GM21529 (cell line): ENCODE data around the gene MRC2.
A peak's percentile ranks its signal among the peaks of the same experiment; 100 is the strongest.

Source experiments
- ATAC-seq: cut with Tn5 transposase; IDR thresholded peaks from one replicate; pipeline ENCODE4 v1.9.1; 2021; ENCODE audit not compliant: unreplicated experiment

MRC2 gene

DNA sequence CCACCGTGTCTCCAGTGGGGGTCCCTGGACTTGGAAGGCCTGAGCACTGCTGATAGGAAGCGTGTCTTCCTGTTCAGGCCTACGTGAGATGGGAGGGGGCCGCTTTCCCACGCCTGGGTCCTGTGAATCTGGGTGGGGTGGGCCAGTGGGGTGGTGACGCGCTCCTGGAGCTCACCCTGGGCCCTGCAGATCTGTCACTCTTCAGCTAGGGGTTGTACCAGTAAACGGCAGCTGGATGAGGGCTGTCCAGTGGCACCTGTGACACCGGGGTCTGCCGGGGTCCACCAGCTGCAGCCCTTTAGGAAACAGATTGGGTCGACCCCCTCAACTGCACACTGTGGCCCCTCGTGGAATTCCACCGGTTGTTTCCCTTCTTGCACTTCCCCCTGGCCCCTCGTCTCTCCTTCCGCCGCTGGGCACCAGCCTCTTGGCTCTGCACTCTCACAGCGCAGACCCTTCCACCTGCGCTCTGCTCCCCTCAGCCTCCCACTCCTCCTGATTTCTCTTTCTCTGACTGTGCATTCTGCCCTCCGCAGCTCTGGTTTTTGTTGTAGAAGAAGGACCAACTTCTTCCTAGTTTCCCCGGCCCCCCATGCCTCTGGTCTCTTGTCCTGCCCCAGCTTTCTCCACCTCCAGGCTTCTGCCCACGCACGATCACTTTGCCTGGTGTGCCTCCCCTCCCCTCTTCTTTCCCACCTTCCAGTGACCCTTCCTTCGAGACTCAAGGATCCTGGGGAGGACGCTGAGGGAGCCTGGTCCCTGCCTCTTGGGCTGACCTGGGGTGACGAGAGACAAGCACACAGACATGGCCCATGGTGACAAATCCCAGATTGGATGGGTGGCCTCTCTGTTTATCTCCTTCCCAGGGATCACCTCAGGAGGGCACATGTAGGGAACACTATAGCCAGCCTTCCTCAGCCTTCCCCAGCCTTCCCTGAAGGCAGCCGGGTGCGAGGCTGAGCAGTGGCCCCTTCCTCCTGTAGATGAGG, 4.8 kb downstream of the MRC2 start:
- no peak for ATAC-seq

DNA sequence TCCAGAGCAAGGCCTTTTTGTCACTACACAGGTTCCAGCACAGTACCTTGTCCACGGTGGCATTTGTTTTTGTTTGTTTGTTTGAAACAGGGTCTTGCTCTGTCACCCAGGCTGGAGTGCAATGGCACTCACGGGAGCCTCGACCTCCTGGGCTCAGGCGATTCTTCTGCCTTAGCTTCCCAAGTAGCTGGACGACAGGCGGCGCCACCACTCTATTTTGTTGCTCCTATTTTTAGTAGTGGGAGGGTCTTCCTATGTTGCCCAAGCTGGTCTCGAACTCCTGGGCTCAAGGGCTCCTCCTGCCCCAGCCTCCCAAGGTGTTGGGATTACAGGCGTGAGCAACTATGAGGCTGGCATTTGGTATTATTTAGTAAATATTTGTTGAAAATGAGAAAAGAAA, 10.3 kb downstream of the MRC2 start:
- no peak for ATAC-seq

DNA sequence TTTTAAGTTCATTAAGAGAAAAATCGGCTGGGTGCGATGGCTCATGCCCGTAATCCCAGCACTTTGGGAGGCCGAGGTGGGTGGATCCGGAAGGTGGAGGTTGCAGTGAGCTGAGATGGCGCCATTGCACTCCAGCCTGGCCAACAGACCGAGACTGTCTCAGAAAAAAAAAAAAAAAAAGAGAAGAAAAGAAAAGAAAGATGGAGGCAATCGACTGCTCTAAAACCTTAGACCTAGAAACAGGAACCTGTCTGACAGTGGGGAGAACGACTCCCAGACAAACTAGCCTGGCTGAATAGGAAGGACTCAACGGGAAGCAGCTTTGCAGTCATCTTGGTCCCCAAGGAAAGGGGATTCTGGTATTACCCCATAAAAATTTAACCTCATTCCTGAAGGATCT, 13.7 kb downstream of the MRC2 start:
- no peak for ATAC-seq

DNA sequence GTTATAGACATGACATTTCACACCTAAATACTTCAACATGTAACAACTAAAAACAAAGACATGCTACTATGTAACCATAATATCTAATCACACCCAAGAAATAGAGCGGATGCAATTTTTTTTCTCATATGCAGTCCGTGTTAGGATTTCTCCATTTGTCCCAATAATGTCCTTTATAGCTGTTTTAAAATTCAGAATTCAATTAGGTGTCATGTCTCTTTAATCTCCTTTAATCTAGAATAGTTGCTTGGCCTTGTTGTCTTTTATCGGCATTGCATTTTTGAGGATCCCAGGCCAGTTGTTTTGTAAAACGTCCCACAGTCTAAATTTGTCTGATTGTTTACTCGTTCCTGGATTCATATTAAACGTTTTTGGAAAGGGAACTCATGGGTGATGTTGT, 14.5 kb downstream of the MRC2 start:
- no peak for ATAC-seq

DNA sequence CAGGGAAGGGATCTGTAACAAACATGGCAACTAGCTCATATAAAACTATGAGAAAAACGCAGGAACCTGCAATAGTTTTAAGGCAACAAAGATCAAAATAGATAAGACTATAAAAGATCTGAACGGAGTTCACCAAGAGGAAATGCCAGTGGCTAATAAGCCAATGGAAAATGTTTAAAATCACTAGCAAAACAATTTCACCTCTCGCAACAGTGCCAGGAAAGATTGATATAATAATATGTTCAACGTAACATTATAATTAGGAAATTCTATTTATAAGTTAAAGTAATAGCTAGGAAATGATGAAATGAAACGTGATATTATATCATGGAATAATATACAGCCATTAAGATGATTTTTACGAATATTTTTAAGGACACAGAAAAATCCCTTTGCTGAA, 16.0 kb downstream of the MRC2 start:
- no peak for ATAC-seq

DNA sequence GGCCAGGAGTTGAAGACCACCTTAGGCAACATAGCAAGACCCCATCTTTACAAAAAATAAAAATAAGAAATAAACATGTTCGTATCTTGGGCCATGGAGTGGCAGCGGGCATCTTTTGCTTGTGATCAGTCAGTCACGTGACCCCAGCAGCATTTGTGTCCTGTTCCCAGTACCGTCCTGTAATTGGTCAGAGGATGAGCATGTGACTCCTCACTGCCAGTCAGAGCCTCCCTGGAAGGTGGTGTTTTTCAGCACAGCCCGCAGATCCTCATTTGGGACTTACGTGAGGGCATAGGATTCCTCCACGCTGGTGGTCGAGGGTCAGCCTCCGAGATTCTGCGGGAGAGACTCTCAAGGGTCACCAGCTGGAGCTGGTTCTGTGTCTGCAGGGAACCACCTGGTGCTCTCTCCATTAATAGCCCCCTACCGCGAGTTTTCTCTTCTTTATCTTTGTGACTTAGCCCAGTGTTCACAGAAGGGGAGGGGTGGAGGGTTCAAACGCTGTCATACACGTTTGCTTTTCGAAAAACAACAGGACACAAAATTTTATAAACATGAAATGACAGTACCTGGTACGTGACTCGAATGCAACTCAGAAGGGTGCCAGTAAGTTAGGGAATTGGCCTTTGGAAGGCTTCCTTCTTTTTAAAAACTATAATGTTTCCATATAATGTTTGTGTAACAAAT, 17.2 kb downstream of the MRC2 start:
- ATAC-seq: no peak

DNA sequence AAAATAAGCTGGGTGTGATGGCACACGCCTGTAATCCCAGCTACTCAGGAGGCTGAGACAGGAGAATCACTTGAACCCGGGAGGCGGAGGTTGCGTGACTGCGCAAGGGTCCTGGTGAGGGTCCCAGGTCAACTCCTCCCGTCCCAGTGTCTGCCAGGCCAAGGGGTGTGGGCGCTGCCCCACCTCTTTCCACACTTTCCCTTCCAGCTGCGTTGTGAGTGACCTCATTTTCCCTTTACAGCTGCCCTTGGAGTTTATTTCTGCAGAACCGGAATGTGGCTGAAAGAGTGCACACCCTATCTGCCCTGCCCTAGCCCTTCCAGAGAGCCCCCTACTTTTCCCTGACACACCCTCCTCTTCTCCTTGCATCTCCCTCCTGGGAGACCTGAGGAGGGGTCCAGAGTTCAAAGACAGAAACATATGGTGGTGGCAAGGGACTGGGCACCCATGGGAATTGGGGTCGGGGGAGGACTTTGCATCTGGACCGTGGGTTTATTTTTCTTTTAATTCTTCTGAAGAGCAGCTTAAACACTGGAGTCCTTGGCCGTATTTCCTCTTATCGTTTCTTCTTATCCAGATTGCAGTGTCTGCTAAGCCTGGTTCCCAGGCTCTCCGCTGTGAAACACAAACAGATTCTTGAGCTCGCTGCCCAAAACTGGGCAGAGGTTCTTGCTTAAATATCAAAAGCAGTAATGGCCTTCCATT, 20.9 kb downstream of the MRC2 start:
- ATAC-seq: no peak

DNA sequence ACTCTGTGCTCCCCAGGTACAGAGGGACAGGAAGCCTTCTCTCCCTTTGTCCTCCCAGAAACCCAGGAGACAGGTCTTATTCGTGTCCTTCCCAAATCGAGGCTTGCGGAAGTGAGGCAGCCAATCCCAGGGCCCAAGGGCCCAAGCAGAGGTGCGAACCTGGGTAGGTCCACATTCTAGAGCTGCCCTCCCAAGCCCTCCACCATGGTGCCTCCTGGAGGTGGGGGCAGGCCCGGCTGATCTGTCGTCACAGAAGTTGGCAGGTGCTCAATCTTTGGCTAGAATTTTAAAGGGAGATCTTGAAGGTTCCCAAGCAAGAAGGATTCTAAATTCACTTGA, 21.5 kb downstream of the MRC2 start:
- no peak for ATAC-seq

DNA sequence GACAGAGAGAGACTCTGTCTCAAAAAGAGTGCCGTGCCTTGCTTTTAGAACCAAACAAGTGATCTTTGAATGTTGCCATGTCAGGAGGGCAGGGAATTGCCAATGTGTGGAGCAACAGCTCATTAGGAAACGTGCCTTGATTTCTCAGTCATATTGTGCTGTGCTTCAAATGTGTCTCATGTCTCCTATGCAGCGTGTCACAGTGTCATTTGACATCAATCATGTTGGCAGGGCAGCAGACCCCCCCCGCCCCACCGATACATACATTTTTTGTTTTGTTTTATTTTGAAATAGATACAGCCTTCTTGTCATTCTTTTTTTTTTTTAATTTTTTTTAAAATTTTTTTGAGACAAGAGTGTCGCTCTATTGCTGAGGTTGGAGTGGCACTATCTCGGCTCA, 22.1 kb downstream of the MRC2 start:
- ATAC-seq: no peak

DNA sequence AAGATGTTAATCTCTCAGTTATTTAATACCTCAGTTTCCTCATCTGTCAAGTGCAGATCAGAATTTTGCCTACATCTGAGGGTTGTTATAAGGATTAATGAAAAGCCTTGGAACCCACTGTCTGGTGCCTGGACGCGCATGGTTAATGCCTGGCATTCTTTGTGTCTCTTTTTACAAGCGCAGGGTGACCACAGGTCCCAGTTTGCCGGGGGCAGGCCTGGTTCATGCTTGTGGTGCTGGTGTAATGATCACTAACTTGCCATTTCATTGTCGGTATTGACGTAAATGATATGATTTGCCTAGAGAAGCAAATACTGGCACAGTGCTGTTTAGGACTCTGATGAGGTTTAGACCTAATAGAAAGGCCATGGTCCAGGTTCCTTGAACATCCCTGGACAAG, 23.1 kb downstream of the MRC2 start:
- ATAC-seq: no peak

DNA sequence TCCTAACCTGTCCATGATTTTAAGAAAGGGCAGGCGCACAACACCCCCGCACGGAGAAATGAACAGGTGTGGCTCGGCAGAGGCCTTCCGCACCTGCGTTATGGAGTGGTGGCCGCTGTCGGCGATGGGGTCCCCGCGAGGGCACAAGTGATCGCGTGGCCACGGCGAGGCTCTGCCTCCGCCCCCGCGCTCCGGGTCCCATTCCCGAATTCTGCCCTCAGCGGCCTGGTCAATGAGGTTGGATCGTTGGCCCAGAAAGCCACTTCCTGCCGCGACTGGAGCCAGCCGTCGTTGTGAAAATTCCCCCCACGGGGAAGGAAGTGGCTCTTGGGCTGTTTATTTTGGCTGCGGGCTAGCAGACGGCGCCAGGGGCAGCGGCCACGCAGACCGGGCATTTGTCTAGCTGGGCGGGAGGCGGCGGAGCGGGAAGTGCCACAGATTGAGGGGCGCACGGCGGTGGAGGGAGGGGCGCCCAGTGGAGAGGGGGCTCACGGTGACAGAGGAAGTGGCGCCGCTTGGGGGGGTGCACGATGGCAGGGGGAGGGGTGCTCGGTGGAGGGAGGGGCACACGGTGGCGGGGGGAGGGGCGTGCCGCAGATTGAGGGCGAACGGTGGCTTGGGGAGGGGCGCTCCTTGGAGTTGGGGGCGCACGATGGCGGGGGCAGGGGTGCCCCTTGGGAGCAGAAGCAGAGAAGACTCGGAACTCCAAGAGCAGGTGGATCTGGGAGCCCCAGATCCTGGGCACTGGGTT, 25.0 kb downstream of the MRC2 start:
- ATAC-seq: no peak

DNA sequence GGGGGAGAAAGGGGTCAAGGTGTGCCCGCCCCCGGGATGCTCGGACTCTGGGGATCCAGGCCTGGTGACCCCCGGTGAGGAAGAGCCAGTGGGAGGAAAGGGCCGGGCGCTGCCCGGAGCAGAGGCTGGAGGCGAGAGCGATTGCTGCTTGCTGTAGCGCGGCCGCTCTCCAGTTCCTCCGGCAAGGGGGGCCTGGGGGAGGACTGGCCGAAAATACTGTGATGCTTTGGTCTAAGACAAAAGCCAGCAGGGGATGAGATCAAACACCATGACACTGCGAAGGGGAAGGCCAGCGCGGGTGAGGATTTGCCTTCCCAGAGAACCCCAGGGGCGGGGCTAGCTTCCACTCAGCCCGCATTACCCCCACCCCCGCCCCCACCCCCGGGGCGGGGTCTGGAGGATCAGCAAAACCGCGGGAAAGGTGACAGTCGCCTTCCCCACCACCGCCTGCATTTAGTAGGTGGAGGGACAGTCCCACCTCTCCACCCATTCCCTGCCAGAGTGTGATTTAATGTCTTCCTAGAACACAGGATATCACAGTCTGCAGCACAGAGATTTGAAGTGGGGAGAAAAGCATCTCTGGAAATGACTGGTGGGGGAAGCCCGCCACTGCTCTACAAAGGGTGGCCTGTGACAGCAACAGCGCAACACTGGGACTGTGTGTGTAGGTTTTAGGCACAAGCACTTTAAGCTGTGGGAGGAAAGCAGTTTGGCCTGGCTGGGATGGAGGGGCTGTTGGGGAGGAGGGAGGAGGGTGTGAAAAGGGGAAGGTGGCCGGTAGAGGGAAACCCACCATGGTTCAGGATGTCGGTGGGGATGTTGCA, 25.7 kb downstream of the MRC2 start:
- peak; percentile 91 for ATAC-seq

DNA sequence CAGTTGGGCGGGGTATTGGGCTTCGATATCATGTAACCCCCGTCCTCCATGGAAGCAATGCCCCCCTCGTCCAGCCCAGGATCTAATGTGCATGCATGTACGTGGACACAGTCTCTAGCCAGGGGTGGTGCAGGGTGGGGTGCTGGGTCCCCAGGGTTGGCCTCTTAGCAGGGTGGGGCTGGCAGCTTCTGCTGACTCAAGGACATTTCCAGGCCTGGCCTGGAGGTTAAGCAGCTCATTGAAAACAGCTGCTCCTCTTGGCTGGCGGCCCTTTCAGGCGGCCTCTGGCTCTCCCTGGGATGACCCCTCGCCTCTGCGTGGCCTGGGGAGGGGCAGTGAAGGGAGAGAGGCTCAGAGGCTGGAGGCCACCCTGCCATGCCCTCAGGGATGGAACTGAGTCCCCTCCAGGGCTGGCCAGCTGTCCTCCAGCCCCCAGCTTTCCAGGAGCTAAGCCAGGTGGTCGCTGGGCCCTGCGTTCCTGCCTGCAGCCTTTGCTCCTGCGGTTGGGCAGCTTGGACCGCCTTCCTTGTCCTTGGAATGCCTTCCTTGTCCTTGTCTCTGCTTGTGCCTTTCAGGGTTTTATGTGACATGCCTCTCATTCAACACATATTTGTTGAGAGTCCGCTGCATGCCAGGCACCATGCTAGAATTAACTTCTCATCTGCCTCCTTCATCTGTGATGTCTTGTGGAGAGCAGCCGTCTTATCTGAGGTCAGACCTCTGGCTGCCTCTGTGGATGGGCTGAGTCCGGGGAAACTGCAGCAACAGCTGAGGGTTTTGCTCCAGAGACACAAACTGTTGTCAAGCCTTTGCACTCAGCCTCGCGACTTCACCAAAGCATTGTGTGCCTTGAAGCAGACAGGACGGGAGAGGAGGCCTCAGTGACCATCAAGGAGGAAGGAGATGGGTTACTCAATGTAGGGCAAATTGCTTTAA, 26.6 kb downstream of the MRC2 start:
- ATAC-seq: no peak

DNA sequence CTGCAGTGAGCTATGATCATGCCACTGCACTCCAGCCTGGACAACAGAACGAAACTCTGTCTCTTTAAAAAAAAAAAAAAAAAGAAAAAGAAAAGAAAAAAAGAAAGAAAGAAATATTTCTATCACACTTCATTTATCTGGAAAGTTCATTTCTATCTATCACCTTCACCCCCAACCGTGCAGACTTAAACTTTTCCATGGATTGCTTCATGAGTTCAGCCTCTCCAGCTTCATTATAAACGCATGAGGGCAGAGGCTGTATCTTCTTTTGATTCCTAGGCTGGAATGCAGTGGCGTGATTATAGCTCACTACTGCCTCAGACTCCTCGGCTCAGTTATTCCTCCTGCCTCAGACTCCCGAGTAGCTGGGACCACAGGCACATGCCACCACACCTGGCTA, 28.2 kb downstream of the MRC2 start:
- ATAC-seq: no peak

DNA sequence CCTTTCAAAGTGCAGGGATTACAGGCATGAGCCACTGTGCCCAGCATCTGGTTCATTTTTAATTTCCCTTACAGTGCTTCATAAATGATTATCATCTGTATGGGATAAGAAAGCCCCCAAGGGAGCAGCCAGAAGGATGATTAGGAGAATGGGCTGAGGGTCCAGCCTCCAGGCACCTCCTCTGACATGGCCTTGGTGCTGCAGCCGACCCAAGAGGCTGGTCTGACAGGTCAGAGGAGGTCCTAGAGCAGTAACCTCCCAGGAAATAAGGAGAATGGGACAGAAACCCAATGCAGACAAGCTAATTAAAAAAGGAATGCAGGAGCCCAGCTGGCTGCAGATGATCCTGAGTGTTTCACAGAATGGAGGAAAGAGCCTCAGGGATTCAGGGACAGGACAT, 29.0 kb downstream of the MRC2 start:
- ATAC-seq: no peak

DNA sequence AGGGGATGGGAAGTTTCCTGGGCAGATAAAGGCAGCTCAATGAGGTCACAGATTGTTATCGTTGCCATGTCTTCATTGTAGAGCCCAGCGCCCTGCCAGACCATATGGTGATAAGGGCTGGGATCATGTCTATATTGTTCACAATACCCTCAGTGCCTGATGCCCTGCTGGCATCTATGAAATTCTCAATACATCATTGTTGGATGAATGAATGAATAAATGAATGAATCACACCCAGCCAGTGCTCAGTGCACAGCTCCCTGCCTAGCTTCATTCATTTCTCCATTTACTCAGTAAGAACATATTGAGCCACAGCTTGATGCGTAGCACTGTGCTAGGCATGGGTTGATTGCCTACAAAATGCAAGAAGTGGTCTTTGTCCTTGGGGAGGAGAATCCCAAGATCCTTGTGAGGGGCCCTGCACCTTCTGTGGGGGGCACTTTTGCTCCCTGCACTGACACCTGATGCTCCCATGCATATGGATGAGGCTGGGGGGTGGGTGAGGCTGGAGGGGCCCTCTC, 29.7 kb downstream of the MRC2 start:
- ATAC-seq: no peak

DNA sequence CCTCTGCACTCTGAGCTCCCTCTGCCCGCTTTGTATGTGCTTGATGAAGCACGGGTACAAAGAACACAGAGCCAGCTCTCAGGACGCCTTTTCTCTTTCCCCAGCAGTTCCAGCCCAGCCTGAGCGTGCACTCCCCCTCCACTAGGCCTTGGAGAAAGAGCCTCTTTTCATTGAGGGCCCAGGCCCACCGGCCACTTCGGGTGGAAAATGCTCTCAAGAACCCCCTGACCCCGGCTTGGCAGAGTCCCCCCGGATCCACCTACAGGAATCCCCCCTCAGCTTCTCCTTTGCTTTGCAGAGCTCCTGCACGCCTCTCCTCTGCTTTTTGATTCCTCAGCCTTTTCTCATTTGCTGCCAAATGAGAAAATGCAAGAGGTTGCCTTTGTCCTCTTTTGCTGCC, 30.2 kb downstream of the MRC2 start:
- ATAC-seq: no peak

DNA sequence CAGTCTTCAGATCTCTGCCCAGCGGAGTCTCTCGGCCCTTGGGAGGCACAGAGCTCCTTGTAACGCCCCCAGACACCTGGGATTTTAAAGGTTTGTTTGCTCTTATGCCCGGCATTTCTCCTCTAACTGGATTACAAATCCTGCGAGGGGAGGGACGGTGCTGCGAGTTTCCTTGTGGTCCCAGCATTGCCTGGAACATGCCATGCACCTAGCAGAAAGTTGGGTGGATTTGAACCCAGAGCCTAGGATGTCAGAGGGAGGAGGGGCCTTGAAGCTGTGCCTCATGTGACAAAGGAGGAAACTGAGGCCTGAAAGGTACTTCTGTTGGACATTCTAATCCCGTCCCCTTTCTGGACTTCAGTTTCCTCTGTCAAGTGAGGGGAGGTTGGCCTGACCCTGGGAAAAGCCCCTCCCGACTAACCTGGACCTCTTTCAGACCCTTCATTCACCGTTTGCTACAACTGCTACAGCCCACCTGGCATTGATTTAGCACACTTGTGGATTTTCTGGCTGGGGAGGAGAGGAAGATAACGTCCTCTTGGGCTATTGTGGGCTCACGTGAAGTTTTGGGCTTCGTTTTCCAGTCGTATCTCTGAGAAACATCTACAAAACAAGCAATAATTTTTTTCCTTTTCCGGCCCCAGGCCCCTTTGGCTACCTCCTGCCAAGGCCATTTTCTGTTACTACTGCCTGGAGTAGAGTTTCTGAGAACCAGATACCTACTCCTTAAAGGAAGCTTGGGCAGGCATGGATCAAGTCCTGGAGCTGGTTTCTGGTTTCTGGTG, 30.9 kb downstream of the MRC2 start:
- no peak for ATAC-seq
